ENCODE data around the gene IAH1. TPM values are rescaled to one million over a fixed set of nuclear protein-coding genes. Genes with fewer than 3 reads are reported as not detected.
A peak's percentile ranks its signal among the peaks of the same experiment; 100 is the strongest.
"Not testable (repeated sequence)": the region's sequence is repeated elsewhere in the genome, so short reads cannot be mapped to it uniquely, and the experiment has no call there.

Gene IAH1
- total RNA-seq, 1 donor from 2014 or later = 39.7 TPM

- Mint-ChIP-seq H3K27me3 (ENCODE audit: low read depth) (no peaks in the 10 kb centered on the region), H3K27ac (no peak overlapping the region), H3K36me3 (peaks cover 51% of the 10 kb centered on the region), H3K4me3 (no peak overlapping the region), H3K9me3 (no peaks in the 10 kb centered on the region), H3K4me1 (no peaks in the 10 kb centered on the region)
- no peak for TF ChIP-seq CTCF (IDR thresholded peaks at IDR 0.05; ENCODE audit: unreplicated experiment)
- DNase-seq (ENCODE audit: low spot score in 2 of 2, unreplicated experiment in 2 of 2) = no peak
Measured at GRCh38 chr2:9493478-9493877, 19.1 kb downstream of the IAH1 start.

- Mint-ChIP-seq H3K36me3 (peaks cover 45% of the 10 kb centered on the region), H3K9me3 (no peaks in the 10 kb centered on the region), H3K27me3 (ENCODE audit: low read depth) (no peaks in the 10 kb centered on the region), H3K4me1 (no peaks in the 10 kb centered on the region), H3K4me3 (no peak overlapping the region), H3K27ac (no peak overlapping the region)
- TF ChIP-seq CTCF (IDR thresholded peaks at IDR 0.05; ENCODE audit: unreplicated experiment) = no peak
- no peak for DNase-seq (ENCODE audit: low spot score in 2 of 2, unreplicated experiment in 2 of 2)
Measured at GRCh38 chr2:9494081-9494480, 19.7 kb downstream of the IAH1 start.

- no peak overlapping the region for H3K27ac Mint-ChIP-seq
- H3K36me3 Mint-ChIP-seq = peaks cover 39% of the 10 kb centered on the region
- H3K9me3 Mint-ChIP-seq = no peaks in the 10 kb centered on the region
- TF ChIP-seq CTCF (IDR thresholded peaks at IDR 0.05; ENCODE audit: unreplicated experiment) = no peak
- no peak for DNase-seq (ENCODE audit: low spot score in 2 of 2, unreplicated experiment in 2 of 2)
- H3K4me3 Mint-ChIP-seq = no peak overlapping the region
- no peaks in the 10 kb centered on the region for H3K4me1 Mint-ChIP-seq
- no peaks in the 10 kb centered on the region for H3K27me3 Mint-ChIP-seq (ENCODE audit: low read depth)
Measured at GRCh38 chr2:9497017-9497416, 22.7 kb downstream of the IAH1 start.

GRCh38 chr2:9498210-9498609 is 23.9 kb downstream of the IAH1 start:
- H3K27ac Mint-ChIP-seq = no peak overlapping the region
- DNase-seq (ENCODE audit: low spot score in 2 of 2, unreplicated experiment in 2 of 2) = no peak
- no peaks in the 10 kb centered on the region for H3K4me1 Mint-ChIP-seq
- H3K27me3 Mint-ChIP-seq (ENCODE audit: low read depth) = no peaks in the 10 kb centered on the region
- no peaks in the 10 kb centered on the region for H3K9me3 Mint-ChIP-seq
- H3K4me3 Mint-ChIP-seq = no peak overlapping the region
- no peak for TF ChIP-seq CTCF (IDR thresholded peaks at IDR 0.05; ENCODE audit: unreplicated experiment)
- peaks cover 42% of the 10 kb centered on the region for H3K36me3 Mint-ChIP-seq

- H3K27ac Mint-ChIP-seq = peak overlapping the region; percentile 22
- H3K4me3 Mint-ChIP-seq = no peak overlapping the region
- TF ChIP-seq CTCF (IDR thresholded peaks at IDR 0.05; ENCODE audit: unreplicated experiment) = no peak
- DNase-seq (ENCODE audit: low spot score in 2 of 2, unreplicated experiment in 2 of 2) = no peak
- no peaks in the 10 kb centered on the region for H3K4me1 Mint-ChIP-seq
- H3K9me3 Mint-ChIP-seq = no peaks in the 10 kb centered on the region
- H3K27me3 Mint-ChIP-seq (ENCODE audit: low read depth) = no peaks in the 10 kb centered on the region
- peaks cover 31% of the 10 kb centered on the region for H3K36me3 Mint-ChIP-seq
Measured at GRCh38 chr2:9508931-9509330, 34.6 kb downstream of the IAH1 start.

- H3K36me3 Mint-ChIP-seq = peaks cover 25% of the 10 kb centered on the region
- DNase-seq (ENCODE audit: low spot score in 2 of 2, unreplicated experiment in 2 of 2); H3K4me3 Mint-ChIP-seq; H3K4me1 Mint-ChIP-seq; H3K27ac Mint-ChIP-seq; H3K9me3 Mint-ChIP-seq; H3K27me3 Mint-ChIP-seq (ENCODE audit: low read depth): not testable (repeated sequence)
Measured at GRCh38 chr2:9513946-9514345, 39.6 kb downstream of the IAH1 start.

Measured in mesothelial cell of epicardium (in vitro differentiated cells).